Skeletal muscle satellite cell (primary cell): ENCODE results near the gene MIS18A.

Source experiments
- H3K27me3 ChIP-seq: 2 replicates; pipeline ENCODE4 v1.7.0; 2013; ENCODE audit warnings: low read length; ENCODE audit not compliant: control insufficient read depth, insufficient read depth
- H3K36me3 ChIP-seq: 2 replicates; pipeline ENCODE4 v1.7.0; 2013; ENCODE audit warnings: mild to moderate bottlenecking, control low read depth, low read length; ENCODE audit not compliant: insufficient read depth
- H3K4me1 ChIP-seq: 2 replicates; pipeline ENCODE4 v1.7.0; 2013; ENCODE audit warnings: low read length; ENCODE audit not compliant: control insufficient read depth, insufficient read depth
- H3K4me2 ChIP-seq: 2 replicates; pipeline ENCODE4 v1.7.0; 2013; ENCODE audit warnings: mild to moderate bottlenecking, low read length
- H3K4me3 ChIP-seq: 2 replicates; pipeline ENCODE4 v1.7.0; 2013; ENCODE audit warnings: low read length
- H3K9ac ChIP-seq: 2 replicates; pipeline ENCODE4 v1.7.0; 2013; ENCODE audit warnings: mild to moderate bottlenecking, low read depth, low read length, moderate library complexity
- H3K9me3 ChIP-seq: replicated peaks from 2 replicates; pipeline ENCODE4 v1.7.0; 2013; ENCODE audit warnings: mild to moderate bottlenecking, control low read depth, low read length

The MIS18A gene

GRCh38 chr21:32303385-32303784 is 24.5 kb upstream of the MIS18A start:
- Histone ChIP-seq H3K9ac (no peak overlapping the region), H3K36me3 (peaks cover 33% of the 10 kb centered on the region), H3K27me3 (no peaks in the 10 kb centered on the region), H3K9me3 (no peaks in the 10 kb centered on the region), H3K4me1 (no peaks in the 10 kb centered on the region), H3K4me3 (no peak overlapping the region), H3K4me2 (no peak overlapping the region)

DNA sequence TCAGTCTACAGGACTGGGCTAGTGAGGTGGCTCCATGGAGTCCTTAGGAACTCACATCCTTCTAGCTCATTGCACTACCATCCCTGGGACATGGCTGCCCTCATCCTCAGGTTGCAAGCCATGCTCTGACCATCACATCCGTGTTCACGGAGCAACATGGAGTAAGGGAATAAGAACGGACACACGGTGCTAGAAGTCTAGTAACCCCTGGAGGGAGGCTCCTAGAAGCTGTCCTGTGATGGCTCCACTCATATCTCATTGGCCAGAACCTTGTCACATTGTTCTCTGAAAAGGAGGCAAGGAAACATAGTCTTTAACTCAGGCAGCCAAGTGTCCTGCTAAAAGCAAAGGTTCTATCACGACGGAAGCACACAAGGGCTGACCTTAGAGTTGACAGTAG is 23.7 kb upstream of the MIS18A start:
- Histone ChIP-seq H3K9ac (no peak overlapping the region), H3K4me3 (no peak overlapping the region), H3K4me1 (no peaks in the 10 kb centered on the region), H3K9me3 (no peaks in the 10 kb centered on the region), H3K4me2 (no peak overlapping the region), H3K36me3 (peaks cover 31% of the 10 kb centered on the region), H3K27me3 (no peaks in the 10 kb centered on the region)

DNA sequence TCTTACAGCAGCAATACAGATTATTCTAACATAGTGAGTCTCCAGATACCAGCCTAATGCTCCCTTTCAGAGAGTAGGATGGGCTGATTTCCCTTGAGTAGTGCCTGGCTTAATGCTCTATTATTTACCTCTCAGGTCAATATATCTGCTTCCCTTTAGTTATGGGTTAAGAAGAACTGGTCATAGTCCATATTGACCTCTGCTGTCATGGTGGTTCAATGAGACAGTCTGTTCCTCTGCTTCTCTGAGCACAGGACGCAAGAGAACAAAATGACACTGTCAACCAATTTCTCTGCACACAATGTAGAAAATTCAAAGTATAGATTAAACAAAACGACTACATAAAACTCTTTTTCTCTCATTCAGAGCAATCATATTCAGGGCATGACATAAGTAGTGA is 22.7 kb upstream of the MIS18A start:
- Histone ChIP-seq H3K4me1 (no peaks in the 10 kb centered on the region), H3K9me3 (no peaks in the 10 kb centered on the region), H3K9ac (no peak overlapping the region), H3K27me3 (no peaks in the 10 kb centered on the region), H3K4me3 (no peak overlapping the region), H3K36me3 (peaks cover 26% of the 10 kb centered on the region), H3K4me2 (no peak overlapping the region)

GRCh38 chr21:32300117-32300681 is 21.4 kb upstream of the MIS18A start:
- no peaks in the 10 kb centered on the region for H3K4me1 ChIP-seq
- H3K9me3 ChIP-seq: no peaks in the 10 kb centered on the region
- H3K36me3 ChIP-seq: peaks cover 18% of the 10 kb centered on the region
- no peak overlapping the region for H3K4me3 ChIP-seq
- H3K27me3 ChIP-seq: no peaks in the 10 kb centered on the region
- no peak overlapping the region for H3K4me2 ChIP-seq
- no peak overlapping the region for H3K9ac ChIP-seq

- Histone ChIP-seq H3K4me3 (no peak overlapping the region), H3K4me2 (no peak overlapping the region), H3K4me1 (no peaks in the 10 kb centered on the region), H3K36me3 (peaks cover 18% of the 10 kb centered on the region), H3K27me3 (no peaks in the 10 kb centered on the region), H3K9me3 (no peaks in the 10 kb centered on the region), H3K9ac (no peak overlapping the region)
These were observed 20.8 kb upstream of the MIS18A start for GRCh38 chr21:32299695-32300094.

- Histone ChIP-seq H3K36me3 (peaks cover 18% of the 10 kb centered on the region), H3K27me3 (no peaks in the 10 kb centered on the region), H3K4me2 (no peak within 1 kb of the TSS), H3K4me1 (no peaks in the 10 kb centered on the region), H3K9me3 (no peaks in the 10 kb centered on the region), H3K4me3 (no peak within 1 kb of the TSS), H3K9ac (no peak within 1 kb of the TSS)
These were observed 19.8 kb upstream of the MIS18A start, which contains the start of gene MRAP for GRCh38 chr21:32298658-32299081. TSS of gene MRAP (plus strand) at chr21:32298855. CDS start at chr21:32298972, 117 bp downstream.

GRCh38 chr21:32298148-32298559 is 19.3 kb upstream of the MIS18A start:
- no peak overlapping the region for H3K4me3 ChIP-seq
- H3K4me2 ChIP-seq: no peak overlapping the region
- H3K9me3 ChIP-seq: no peaks in the 10 kb centered on the region
- no peak overlapping the region for H3K9ac ChIP-seq
- H3K4me1 ChIP-seq: no peaks in the 10 kb centered on the region
- H3K36me3 ChIP-seq: peaks cover 18% of the 10 kb centered on the region
- H3K27me3 ChIP-seq: no peaks in the 10 kb centered on the region

- no peak overlapping the region for H3K4me3 ChIP-seq
- H3K27me3 ChIP-seq: no peaks in the 10 kb centered on the region
- no peaks in the 10 kb centered on the region for H3K4me1 ChIP-seq
- no peak overlapping the region for H3K4me2 ChIP-seq
- no peaks in the 10 kb centered on the region for H3K9me3 ChIP-seq
- no peak overlapping the region for H3K9ac ChIP-seq
- peaks cover 18% of the 10 kb centered on the region for H3K36me3 ChIP-seq
These were observed 18.6 kb upstream of the MIS18A start for GRCh38 chr21:32297449-32297848.

GRCh38 chr21:32285476-32285875 is 6.6 kb upstream of the MIS18A start:
- Histone ChIP-seq H3K9ac (no peak overlapping the region), H3K4me3 (no peak overlapping the region), H3K4me1 (no peaks in the 10 kb centered on the region), H3K27me3 (no peaks in the 10 kb centered on the region), H3K9me3 (no peaks in the 10 kb centered on the region), H3K4me2 (no peak overlapping the region), H3K36me3 (no peaks in the 10 kb centered on the region)

GRCh38 chr21:32282992-32283391 is 4.1 kb upstream of the MIS18A start:
- no peak overlapping the region for H3K9ac ChIP-seq
- H3K4me1 ChIP-seq: peaks cover 9% of the 10 kb centered on the region
- H3K27me3 ChIP-seq: no peaks in the 10 kb centered on the region
- no peak overlapping the region for H3K4me3 ChIP-seq
- H3K36me3 ChIP-seq: no peaks in the 10 kb centered on the region
- no peaks in the 10 kb centered on the region for H3K9me3 ChIP-seq
- H3K4me2 ChIP-seq: no peak overlapping the region

DNA sequence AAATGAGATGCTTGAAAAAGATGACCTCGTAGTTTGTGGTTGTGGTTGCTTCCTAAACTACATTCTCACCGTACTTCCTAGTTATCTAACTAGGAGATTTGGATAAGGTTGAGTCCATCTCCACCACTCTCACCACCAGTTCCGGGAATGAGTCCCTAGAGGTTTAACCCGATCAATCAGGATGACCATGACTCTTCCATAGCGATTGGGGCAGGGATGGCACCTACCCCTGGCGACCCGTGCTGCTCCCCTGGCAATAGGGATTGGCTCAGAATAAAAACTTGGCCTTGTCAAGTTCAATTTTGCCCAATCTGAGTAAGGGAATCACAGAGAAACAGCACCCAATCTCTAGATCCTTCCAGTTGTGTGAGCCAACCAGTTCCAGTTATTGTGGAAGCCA is 2.7 kb upstream of the MIS18A start:
- Histone ChIP-seq H3K4me3 (no peak overlapping the region), H3K4me1 (peaks cover 14% of the 10 kb centered on the region), H3K9ac (no peak overlapping the region), H3K27me3 (no peaks in the 10 kb centered on the region), H3K36me3 (no peaks in the 10 kb centered on the region), H3K9me3 (no peaks in the 10 kb centered on the region), H3K4me2 (no peak overlapping the region)

GRCh38 chr21:32279377-32279680 is 480 bp upstream of the MIS18A start:
- H3K4me1 ChIP-seq: peaks cover 14% of the 10 kb centered on the region
- peak overlapping the region; percentile 86 for H3K4me3 ChIP-seq
- H3K9me3 ChIP-seq: no peaks in the 10 kb centered on the region
- peak overlapping the region; percentile 83 for H3K9ac ChIP-seq
- no peaks in the 10 kb centered on the region for H3K27me3 ChIP-seq
- peak overlapping the region; percentile 86 for H3K4me2 ChIP-seq
- no peaks in the 10 kb centered on the region for H3K36me3 ChIP-seq
